Thyroid gland (tissue), 4 donors: Measurements from ENCODE around the gene LSM14B.

Experiments used
- CTCF ChIP-seq, 6 experiments: fragments of 200-600 bp in 3 of 6; fragments of 450-650 bp in 3 of 6; sonication (generic) in 3 of 6; IDR thresholded peaks; one replicate each; pipeline ENCODE4 v1.5.1; 2016 to 2019; ENCODE audit warnings: antibody characterized with exemption in 6 of 6, mild to moderate bottlenecking in 2 of 6, inconsistent platforms in 1 of 6, moderate library complexity in 1 of 6
- POLR2A ChIP-seq, 2 donors: fragments of 450-650 bp; IDR thresholded peaks; one replicate each; pipeline ENCODE4 v1.6.1; 2017; ENCODE audit warnings: antibody characterized with exemption in 2 of 2, mild to moderate bottlenecking in 2 of 2, moderate library complexity in 1 of 2

- TF ChIP-seq CTCF (IDR thresholded peaks at IDR 0.05) (no peak), POLR2A (IDR thresholded peaks at IDR 0.05) (peak; percentile 47 to 82)
Measured at GRCh38 chr20:62121776-62122653, at the start of gene LSM14B.
